ENCODE results near the gene APOBR.

GRCh38 chr16:28529124-28529523, 34.7 kb downstream of the APOBR start:
- TF ChIP-seq CTCF (IDR thresholded peaks at IDR 0.05; ENCODE audit: poor library complexity) (no peak), EZH2 (IDR thresholded peaks at IDR 0.05; ENCODE audit: borderline replicate concordance) (no peak)
